Caco-2 (cell line): ENCODE results near the gene PCARE. TPM values are rescaled to one million over a fixed set of nuclear protein-coding genes. Genes with fewer than 3 reads are reported as not detected.

Experiments used
- BruUV-seq: library from RNA; stranded (reverse); fragments of 400-500 nt; replicated peaks from 2 replicates; lab custom pipeline; 2021; lab: Mats Ljungman, UMichigan
- CTCF ChIA-PET: fragments of 300-600 bp; sonication (Branson Sonifier 250); formaldehyde crosslinking; loops from one replicate; lab custom pipeline; 2022; ENCODE audit warnings: antibody characterized with exemption; lab: Charles Lee
- POLR2A ChIA-PET: fragments of 300-600 bp; sonication (Branson Sonifier 250); formaldehyde crosslinking; loops from one replicate; lab custom pipeline; 2022; ENCODE audit warnings: antibody characterized with exemption; lab: Charles Lee
- DNase-seq, 2 experiments: peaks; one replicate each; pipeline versions ENCODE4 v3.0.0 to v3.0.0-alpha.2; 2020 to 2022
- H3K27me3 ChIP-seq: replicated peaks from 2 replicates; pipeline ENCODE4 v1.6.0; 2011; ENCODE audit warnings: low read length; ENCODE audit not compliant: control insufficient read depth, insufficient read depth
- H3K36me3 ChIP-seq: 2 replicates; pipeline ENCODE4 v1.5.1; 2011; ENCODE audit warnings: low read length; ENCODE audit not compliant: control insufficient read depth, insufficient read depth
- H3K4me1 ChIP-seq: fragments of 250-450 bp; sonication (Bioruptor Pico); 2 replicates; pipeline ENCODE4 v1.5.1; 2020; ENCODE audit warnings: mild to moderate bottlenecking
- H3K4me3 ChIP-seq: 2 replicates; pipeline ENCODE4 v1.5.1; 2011; ENCODE audit warnings: low read depth, mild to moderate bottlenecking, control low read depth, low read length
- H3K9me3 ChIP-seq: fragments of 250-450 bp; sonication (Bioruptor Pico); 2 replicates; pipeline ENCODE4 v1.5.1; 2020; ENCODE audit warnings: mild to moderate bottlenecking, moderate library complexity
- H3K27ac Mint-ChIP-seq: one replicate; pipeline ENCODE4 v1.8.0; 2022; ENCODE audit warnings: mixed read lengths; ENCODE audit not compliant: unreplicated experiment
- H3K27me3 Mint-ChIP-seq: one replicate; pipeline ENCODE4 v1.8.0; 2022; ENCODE audit warnings: mixed read lengths; ENCODE audit not compliant: insufficient read depth, unreplicated experiment
- H3K36me3 Mint-ChIP-seq: one replicate; pipeline ENCODE4 v1.8.0; 2022; ENCODE audit warnings: mild to moderate bottlenecking, mixed read lengths; ENCODE audit not compliant: insufficient read depth, unreplicated experiment
- H3K4me1 Mint-ChIP-seq: one replicate; pipeline ENCODE4 v1.8.0; 2022; ENCODE audit warnings: low read depth, mixed read lengths; ENCODE audit not compliant: unreplicated experiment
- H3K4me3 Mint-ChIP-seq: one replicate; pipeline ENCODE4 v1.8.0; 2022; ENCODE audit warnings: mild to moderate bottlenecking, moderate library complexity, mixed read lengths; ENCODE audit not compliant: unreplicated experiment
- H3K9me3 Mint-ChIP-seq: one replicate; pipeline ENCODE4 v1.8.0; 2022; ENCODE audit warnings: mixed read lengths; ENCODE audit not compliant: unreplicated experiment
- CTCF ChIP-seq, 2 experiments: fragments of 200-600 bp in 1 of 2; IDR thresholded peaks; 1 replicate in 1 of 2; 2 replicates in 1 of 2; pipeline versions ENCODE4 v1.5.1 to v1.8.0; 2011 to 2022; ENCODE audit warnings: antibody characterized with exemption in 1 of 2, control low read depth in 1 of 2, inconsistent platforms in 1 of 2, low read depth in 1 of 2, low read length in 1 of 2, mild to moderate bottlenecking in 1 of 2, moderate library complexity in 1 of 2; ENCODE audit not compliant: insufficient read depth in 1 of 2, severe bottlenecking in 1 of 2, unreplicated experiment in 1 of 2
- intact Hi-C: fragments of 100-400 bp; cut with micrococcal nuclease; formaldehyde crosslinking; loops from one replicate; pipeline ENCODE4 v1.10.0; 2022; ENCODE audit not compliant: unreplicated experiment
- total RNA-seq: library from RNA; stranded (reverse); gene quantifications from 2 replicates; pipeline ENCODE4 v1.2.3, GENCODE V29; 2022

PCARE gene
- total RNA-seq, 1 experiment from 2014 or later, result not detected

- Mint-ChIP-seq H3K27ac (no peak overlapping the region), H3K9me3 (peaks cover 14% of the 10 kb centered on the region), H3K4me1 (no peaks in the 10 kb centered on the region), H3K27me3 (no peaks in the 10 kb centered on the region), H3K36me3 (no peaks in the 10 kb centered on the region), H3K4me3 (no peak overlapping the region)
- TF ChIP-seq CTCF (IDR thresholded peaks at IDR 0.05; ENCODE audit: insufficient read depth in 1 of 2, low read depth in 1 of 2, low read length in 1 of 2, severe bottlenecking in 1 of 2, unreplicated experiment in 1 of 2), result no peak
- Histone ChIP-seq H3K36me3 (no peaks in the 10 kb centered on the region), H3K9me3 (peaks cover 4% of the 10 kb centered on the region; the same call in 1 of the 2 replicates), H3K27me3 (no peaks in the 10 kb centered on the region), H3K4me1 (no peaks in the 10 kb centered on the region), H3K4me3 (no peak overlapping the region)
- POLR2A ChIA-PET, result no interaction called here
- BruUV-seq, result no TSS peak
- DNase-seq, result no peak
- CTCF ChIA-PET, result no interaction called here
- intact Hi-C loops, result no loop called here
Observed at GRCh38 chr2:29079887-29080286, 5.6 kb upstream of the PCARE start.

GRCh38 chr2:29075894-29076705 lies 1.8 kb upstream of the PCARE start:
- ChIA-PET POLR2A (no interaction called here), CTCF (interaction anchor here (0.7 kb wide), 1 partner anchor 54 kb away, joined by 4 read pairs; no protein-coding TSS in a partner anchor)
- Histone ChIP-seq H3K4me1 (no peaks in the 10 kb centered on the region), H3K9me3 (peaks cover 4% of the 10 kb centered on the region; the same call in 1 of the 2 replicates), H3K4me3 (no peak overlapping the region), H3K27me3 (no peaks in the 10 kb centered on the region), H3K36me3 (no peaks in the 10 kb centered on the region)
- intact Hi-C loops, result no loop called here
- H3K27me3 Mint-ChIP-seq, result no peaks in the 10 kb centered on the region
- TF ChIP-seq CTCF (IDR thresholded peaks at IDR 0.05; ENCODE audit: insufficient read depth in 1 of 2, low read depth in 1 of 2, low read length in 1 of 2, severe bottlenecking in 1 of 2, unreplicated experiment in 1 of 2), result no peak
- H3K4me1 Mint-ChIP-seq, result no peaks in the 10 kb centered on the region
- no TSS peak for BruUV-seq
- H3K36me3 Mint-ChIP-seq, result no peaks in the 10 kb centered on the region
- H3K27ac Mint-ChIP-seq, result no peak overlapping the region
- peaks cover 14% of the 10 kb centered on the region for H3K9me3 Mint-ChIP-seq
- H3K4me3 Mint-ChIP-seq, result no peak overlapping the region
- no peak for DNase-seq

GRCh38 chr2:29073933-29074332 lies 390 bp downstream of the PCARE start:
- H3K36me3 ChIP-seq, result no peaks in the 10 kb centered on the region
- no peak for DNase-seq
- ChIA-PET CTCF (no interaction called here), POLR2A (no interaction called here)
- H3K4me1 Mint-ChIP-seq, result no peaks in the 10 kb centered on the region
- H3K36me3 Mint-ChIP-seq, result no peaks in the 10 kb centered on the region
- H3K27me3 Mint-ChIP-seq, result no peaks in the 10 kb centered on the region
- H3K27me3 ChIP-seq, result no peaks in the 10 kb centered on the region
- H3K9me3 ChIP-seq, result no peaks in the 10 kb centered on the region
- no peak overlapping the region for H3K4me3 ChIP-seq
- BruUV-seq, result no TSS peak
- no peak overlapping the region for H3K4me3 Mint-ChIP-seq
- TF ChIP-seq CTCF (IDR thresholded peaks at IDR 0.05; ENCODE audit: insufficient read depth in 1 of 2, low read depth in 1 of 2, low read length in 1 of 2, severe bottlenecking in 1 of 2, unreplicated experiment in 1 of 2), result no peak
- H3K4me1 ChIP-seq, result no peaks in the 10 kb centered on the region
- intact Hi-C loops, result no loop called here
- H3K9me3 Mint-ChIP-seq, result no peaks in the 10 kb centered on the region
- H3K27ac Mint-ChIP-seq, result no peak overlapping the region
